Stimulated activated CD8-positive, alpha-beta memory T cell treated with anti-CD3 and anti-CD28 coated beads, Interleukin-15, amount 100 ng/mL, for 48 hours (primary cell): ENCODE data around the gene SYT11.
A peak's percentile ranks its signal among the peaks of the same experiment; 100 is the strongest.
"Not testable (repeated sequence)": the region's sequence is repeated elsewhere in the genome, so short reads cannot be mapped to it uniquely, and the experiment has no call there.

Source experiments
- DNase-seq, 2 donors: peaks; one replicate each; pipeline ENCODE4 v3.0.0-alpha.2; 2020; ENCODE audit warnings: low read depth in 2 of 2

Gene SYT11

DNA sequence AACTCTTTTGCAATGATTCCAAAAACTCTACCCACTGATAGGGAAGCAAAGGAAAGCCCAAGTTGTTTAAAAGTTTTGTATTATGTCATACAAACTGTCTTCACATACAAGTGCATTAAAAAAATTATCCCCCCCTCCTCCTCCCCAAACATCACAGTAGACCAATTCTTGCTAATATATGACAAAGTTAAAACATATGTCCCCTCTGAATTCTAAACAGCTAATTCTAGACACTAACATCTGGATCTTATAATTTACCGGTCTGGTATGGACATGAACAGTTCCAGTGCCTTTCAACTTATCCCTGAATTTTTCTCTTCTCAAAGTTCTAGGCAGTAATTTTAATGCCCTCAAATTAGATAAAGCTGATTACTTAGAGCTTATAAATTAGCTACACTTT, 38.4 kb downstream of the SYT11 start:
- no peak for DNase-seq

DNA sequence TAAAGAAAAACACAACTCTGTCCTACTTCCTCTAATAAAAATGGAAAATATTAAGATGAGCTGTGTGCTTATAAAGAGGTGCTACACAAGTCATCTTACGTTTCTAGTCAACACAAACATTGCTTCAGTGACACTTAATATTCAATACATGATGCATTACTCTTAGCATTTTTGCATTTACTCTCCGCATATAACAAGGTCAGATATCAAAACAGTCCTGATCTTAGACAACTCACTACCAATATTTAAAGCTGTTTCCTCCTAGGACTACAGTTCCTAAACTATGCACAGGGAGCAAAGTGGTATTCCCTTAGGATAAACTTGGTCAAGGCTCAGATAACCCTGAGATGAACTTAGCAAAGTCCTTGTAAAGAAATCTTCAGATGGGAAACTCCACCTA, 39.5 kb downstream of the SYT11 start:
- no peak for DNase-seq

DNA sequence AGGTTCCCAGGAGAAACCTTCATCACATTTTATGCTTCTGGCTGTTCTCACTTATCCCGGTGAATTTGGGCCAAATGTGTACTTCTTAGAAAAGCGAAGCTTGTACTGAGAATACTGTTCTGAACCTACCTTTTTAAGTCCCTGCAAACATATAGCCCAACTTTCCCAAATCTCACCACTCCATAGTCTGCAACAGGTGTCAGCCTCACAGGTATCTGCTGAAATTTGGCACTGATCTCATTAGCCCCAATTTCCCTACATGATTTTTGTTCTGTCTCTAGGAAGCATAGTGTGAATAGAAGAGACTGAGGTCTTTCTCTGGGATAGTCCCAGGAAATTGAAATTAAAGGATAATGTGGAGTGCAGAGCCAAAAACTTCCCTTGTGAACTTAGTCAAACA, 40.3 kb downstream of the SYT11 start:
- DNase-seq, result no peak

DNA sequence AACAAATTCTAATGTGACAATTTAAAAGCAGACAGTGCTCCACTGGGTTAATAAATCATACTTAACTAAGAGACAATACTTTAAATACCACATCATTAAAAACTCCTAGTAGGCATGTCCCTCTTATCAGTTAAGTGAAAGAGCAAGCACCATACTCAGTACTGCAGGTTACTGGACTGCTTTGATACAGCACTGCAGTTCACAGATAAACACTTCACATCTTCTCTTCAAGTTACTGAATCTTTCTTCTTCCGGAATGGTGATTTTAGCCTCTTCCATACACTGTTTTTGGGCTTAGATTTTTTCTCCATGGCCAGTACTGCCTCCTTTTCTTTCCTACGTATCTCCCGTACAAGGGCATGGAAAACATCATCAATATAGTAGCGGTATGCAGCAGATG, 40.8 kb downstream of the SYT11 start:
- DNase-seq, result no peak

DNA sequence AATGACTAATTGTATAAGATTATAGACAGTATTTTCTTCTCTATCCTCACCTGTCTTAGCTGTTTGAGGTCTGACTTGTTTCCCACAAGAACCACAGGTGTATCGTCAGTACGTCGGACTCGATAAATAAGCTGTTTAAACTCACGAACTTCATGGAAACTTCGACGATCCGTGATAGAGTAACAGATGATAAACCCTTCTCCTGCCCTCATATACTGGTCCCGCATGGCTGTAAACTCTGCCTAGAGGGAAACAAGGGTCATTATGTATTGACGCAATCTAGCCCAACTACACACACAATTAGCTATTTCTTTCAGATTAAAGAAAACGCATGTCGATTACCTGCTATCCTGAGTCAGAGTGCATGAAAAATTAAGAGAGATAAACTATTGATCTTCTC, 44.9 kb downstream of the SYT11 start:
- no peak for DNase-seq

DNA sequence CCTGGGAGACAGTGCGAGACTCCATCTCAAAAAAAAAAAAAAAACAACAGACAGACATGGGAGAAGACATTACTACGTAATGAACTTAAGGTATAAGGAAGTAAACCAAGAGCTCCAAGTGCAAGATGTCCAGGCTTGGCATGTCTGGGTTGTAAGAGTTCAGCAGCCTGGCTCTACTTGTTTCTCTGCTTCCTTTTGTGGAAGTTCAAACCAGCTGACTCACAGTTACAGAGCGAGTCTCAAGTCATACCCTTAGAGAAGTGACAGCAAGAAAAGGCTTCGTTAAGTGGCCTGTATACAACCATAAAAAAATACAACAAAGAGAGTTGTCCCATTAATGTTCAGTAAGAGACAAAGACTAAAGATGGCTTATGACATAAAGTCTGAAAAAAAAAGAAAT, 50.5 kb downstream of the SYT11 start:
- DNase-seq, result no peak

DNA sequence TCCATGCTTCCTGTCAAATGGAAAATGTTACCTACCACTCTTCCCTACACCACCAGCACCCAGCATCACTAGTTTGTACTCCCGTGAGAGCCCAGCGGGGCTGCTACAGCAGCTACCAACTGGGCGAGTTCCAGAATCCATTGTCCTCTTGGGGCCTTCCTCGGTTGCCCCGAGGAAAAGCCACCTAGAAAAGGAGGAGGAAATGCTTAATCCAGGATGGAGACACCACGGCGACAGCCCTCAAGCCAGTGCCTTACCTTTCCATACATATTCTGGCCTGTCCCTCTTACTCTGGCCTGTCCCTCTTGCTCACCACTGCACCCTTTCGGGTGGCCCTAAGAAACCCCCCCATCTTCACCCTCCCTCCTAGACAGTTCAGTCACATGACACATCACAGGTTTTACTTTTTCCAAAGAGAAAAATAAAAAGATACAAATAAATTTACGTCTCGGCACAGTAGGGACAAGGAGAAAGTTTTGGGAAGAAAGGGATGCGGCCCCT, 51.3 kb downstream of the SYT11 start:
- no peak for DNase-seq

DNA sequence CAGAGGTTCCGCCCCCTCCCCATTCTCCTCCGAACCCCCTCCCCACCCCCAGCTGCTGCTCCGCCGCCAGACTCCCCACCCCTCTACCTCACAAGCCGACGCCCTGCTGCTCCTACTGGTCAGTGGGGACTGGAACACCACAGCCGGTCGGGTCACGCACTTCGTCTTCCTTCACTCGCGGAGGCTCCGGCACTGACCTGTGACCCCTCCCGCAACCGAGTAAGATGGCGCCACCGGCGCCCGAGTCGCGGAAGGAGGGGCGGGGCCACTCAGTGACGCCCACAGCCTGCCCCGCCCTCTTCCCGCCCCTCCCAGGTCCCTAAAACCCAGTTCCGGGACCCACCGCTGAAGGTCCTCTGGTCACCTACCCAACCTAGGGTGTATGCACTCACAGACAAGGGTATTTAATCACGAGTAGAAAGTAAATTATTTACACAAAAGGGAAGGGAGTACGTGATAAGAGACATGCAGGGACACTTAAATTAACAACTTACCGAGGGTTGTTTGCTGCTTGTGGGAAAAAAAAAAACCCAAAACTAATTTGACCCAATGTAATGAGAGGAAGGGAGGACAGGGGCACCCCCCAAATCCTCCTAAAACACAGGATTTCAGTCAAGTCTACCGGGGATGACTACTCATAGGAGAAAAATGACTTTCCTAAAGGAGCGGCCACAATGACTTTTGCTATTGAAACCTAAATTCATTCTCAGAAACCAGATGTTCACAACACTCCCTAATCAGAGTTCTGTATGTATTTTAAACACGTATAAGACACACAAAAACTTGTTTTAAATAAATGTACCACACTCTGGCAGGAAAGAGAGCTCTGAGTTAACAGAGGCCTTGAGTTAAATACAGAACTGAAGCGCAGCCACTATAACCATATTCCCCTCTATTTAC, 52.0 kb downstream of the SYT11 start, which contains the start of gene RIT1:
Gene RIT1, minus strand, starts transcription at position 194 of the 900 bp plus-strand sequence. CDS start 588 bp downstream, outside the sequence.
- DNase-seq, result peak; percentile 72 to 76

DNA sequence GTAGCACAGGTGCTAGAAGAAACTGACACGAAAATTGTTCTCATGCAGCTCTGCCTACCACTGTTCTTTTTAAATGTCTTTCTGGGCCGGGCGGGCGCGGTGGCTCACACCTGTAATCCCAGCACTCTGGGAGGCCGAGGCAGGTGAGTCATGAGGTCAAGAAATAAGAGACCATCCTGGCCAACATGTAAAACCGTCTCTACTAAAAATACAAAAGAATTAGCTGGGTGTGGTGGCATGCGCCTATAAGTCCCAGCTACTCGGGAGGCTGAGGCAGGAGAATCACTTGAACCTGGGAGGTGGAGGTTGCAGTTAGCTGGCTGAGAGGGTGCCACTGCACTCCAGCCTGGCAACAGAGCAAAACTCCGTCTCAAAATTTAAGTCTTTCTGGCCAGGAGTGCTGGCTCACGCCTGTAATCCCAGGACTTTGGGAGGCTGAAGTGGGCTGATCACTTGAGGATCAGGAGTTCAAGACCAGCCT, 52.7 kb downstream of the SYT11 start:
- DNase-seq, result no peak

DNA sequence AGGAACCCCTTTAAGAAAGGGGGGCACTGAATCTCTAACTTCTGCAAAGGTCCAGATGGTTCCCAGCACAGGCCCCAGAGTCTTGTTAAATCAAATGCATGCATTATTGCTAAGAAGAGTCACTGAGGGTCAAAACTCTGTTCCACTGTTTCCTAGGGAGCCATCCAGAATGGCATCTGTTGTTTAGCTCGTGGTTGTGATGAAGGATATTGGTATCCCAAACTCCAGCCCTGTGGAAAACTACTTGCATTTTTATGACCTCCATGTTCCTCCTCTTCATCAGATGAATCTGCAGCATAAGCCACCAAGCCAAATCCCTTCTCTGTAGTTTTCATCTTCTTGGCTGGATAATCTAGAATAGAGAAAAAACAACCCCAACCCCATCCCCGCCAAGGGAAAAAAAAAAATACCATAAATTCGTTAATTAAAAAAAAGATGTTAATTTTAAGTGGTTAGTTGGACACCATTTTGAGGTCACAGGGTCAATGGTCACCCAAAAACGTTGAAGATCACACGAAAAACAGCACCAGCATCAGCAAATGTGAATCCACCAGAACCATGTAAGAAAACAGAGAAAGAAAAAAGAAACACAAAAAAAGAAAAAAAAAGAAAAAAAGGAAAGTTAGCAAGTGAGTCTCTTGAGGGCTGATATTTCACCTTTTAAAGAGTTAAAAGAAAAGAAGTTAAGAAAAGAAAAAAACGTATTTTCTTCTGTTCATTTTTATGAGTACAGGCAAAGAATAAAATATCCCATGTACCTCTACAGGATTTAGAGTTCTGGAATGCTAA, 54.8 kb downstream of the SYT11 start:
- no peak for DNase-seq

DNA sequence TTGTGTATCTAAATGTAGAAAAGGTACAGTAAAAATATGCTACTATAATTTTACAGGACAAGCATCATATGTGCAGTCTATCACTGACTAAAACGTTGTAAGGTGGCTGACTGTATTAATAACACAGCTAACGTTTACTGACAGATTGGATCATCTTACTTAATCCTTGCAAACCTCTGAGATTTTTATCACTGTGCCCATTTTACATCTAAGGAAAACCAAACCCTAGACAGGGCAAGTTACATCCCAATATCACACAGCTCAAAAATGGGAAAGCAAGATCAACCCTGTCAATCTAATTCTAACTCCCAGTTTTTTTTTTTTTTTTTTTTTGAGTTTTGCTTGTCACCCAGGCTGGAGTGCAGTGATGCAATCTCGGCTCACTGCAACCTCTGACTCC, 59.3 kb downstream of the SYT11 start:
- DNase-seq, result no peak

DNA sequence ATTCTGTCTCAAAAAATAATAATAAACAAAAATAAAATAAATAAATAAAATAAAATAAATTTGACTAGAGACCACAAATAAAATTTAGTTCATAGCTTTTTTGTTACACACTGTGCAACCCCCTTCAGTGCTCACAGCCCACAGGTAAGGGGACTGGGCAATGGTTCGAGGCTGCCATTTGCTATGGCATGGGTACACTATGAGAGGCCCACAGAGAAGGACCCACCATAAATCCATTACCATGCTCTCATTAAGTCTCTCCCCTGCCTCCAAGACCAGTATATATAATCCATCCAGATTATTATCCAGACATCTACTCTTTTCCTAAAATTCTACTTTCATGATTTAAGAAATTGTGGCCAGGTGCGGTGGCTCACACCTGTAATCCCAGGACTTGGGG, 60.4 kb downstream of the SYT11 start:
- DNase-seq, result no peak

DNA sequence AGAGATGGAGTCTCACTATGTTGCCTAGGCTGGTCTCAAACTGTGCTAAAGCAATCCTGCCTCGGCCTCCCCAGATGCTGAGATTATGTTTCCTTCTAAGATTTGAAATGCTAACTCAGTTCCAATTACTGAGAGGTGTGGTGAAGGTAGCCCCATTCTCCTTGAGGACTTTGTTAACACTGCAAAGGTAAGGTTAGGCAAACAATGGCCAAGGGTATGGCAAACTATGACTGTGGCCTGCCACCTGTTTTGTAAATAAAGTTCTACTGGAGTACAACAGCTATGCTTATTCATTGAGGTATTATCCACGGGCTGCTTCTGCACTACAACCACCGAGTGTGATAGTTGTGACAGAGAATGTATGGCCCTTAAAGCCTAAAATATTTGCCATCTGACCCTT, 61.4 kb downstream of the SYT11 start:
- no peak for DNase-seq

DNA sequence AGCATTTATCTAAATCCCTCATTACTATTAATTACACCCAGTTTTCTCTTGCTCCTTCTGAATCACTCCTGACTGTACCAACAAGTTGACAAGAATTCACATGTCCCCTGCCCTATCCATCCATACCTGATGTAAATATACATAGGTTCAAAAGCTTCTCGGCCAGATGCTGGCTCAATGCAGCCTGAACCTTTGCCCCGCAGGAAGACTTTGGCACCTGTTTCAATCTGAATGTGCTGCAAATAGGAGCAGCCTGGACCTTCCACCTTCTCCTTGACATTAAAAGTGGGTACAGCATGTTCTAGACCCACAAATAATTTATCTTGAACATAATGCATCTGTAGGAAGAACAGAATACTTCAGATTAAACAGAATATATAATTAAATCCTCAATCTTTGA, 66.1 kb downstream of the SYT11 start:
- DNase-seq, result no peak

DNA sequence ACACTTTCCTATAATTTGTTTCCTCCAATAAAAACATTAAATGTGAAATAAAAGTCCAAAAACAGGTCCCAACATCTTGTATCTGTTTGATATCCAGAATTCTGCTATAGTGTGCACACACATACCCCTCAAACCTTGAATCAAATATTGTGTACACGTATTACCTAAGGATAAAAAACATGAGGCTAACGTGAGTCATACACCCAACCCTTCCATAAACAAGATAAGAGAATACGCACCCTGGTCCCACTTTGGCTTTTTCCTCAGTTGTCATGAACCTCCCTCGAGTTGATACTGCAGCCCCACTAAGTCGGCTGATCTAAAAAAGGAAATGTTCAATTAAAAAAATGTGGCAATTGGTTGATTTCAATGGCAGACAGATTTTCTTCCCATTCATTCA, 69.7 kb downstream of the SYT11 start:
- DNase-seq, result no peak

DNA sequence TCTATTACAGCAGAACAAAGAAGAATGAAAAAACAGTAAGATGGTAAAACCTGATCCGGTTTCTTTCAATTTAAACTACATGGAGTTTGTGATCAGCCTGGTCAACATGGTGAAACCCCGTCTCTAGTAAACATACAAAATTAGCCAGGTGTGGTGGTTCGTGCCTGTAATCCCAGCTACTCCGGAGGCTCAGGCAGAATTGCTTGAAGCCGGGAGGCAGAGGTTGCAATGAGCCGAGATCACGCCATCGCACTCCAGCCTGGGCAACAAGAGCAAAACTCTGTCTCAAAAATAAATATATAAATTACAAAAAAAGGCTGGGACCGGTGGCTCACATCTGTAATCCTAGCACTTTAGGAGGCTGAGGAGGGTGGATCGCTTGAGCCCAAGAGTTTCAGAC, 71.4 kb downstream of the SYT11 start:
- DNase-seq, result not testable (repeated sequence)

DNA sequence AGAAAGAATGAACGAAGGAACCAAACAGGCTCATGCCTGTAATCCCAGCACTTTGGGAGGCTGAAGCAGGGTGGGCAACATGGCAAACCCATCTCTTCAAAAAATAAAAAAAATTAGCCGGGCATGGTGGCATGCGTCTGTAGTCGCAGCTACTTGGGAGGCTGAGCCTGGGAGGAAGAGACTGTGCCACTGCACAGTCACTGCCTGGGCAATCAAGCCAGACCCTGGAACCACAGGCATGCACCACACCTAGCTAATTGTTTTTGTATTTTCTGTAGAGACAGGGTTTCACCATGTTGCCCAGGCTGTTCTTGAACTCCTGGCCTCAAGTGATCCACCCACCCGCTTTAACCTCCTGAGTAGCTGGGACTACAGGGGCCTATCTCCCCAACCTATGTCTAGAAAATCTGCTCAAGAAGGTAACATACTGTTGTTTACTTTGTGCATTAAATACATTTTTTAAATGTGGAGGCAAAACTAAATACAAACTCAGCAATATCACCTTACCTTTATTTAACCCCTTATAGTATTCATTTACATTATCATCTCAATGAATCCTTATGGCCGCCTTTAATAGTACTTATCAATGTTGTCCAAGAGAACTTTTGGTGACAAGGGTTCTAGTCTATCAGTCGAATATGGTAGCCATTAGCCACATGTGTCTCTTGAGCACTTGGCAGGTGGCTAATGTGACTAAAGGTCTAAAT, 72.1 kb downstream of the SYT11 start:
- DNase-seq, result no peak

DNA sequence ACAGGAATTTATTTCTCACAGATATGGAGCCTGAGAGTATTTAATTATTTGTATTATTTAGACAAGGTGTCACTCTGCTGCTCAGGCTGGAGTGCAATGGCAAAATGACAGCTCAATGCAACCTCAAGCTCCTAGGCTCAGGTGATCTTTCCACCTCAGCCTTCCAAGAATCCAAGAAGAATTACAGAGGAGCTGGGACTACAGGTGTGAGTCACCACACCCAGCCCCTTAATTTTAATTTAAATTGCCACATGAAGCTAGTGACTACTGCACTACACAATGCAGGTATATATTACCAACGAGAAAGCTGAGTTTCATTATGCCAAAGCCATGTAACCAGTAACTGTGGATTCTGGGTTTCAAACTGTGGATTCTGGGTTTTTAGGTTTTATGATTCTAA, 72.7 kb downstream of the SYT11 start:
- no peak for DNase-seq

DNA sequence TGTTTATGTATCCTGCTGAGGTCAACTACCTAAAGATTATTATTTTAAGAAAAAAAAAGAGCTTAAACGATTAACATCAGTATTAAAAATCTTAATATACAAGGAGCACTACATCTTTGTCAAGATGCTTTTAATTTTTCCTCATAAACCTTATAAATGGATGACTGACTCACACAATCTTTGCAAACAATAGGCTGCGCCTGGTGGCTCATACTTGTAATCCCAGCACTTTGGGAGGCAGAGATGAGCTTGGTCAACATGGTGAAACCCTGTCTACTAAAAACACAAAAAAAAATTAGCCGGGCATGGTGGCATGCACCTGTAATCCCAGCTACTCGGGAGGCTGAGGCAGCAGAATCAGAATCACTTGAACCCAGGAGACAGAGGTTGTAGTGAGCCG, 73.1 kb downstream of the SYT11 start:
- no peak for DNase-seq

DNA sequence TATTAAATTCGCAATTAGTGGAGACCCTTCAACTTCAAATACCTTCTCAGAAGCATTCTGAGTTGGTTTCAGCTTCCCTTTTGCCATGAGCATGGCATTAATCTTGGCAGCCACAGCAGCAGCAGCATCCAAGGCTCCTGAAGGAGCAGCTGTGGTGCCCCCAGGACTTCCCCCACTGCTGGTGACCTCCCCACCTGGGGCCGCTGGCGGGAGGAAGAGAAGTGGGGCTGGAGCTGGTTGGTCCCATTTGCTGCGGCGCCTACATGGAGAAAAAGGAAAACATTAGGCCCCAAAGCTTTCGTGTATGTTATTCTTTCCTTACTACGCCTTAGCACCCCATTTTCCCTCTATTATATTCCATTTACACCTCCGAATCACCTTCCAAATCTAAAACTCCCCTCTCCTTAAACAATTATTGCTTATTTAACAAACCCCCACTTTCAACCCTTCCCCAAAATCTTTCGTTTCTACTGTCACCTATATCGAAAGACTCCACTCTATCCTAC, 74.3 kb downstream of the SYT11 start:
- DNase-seq, result no peak

DNA sequence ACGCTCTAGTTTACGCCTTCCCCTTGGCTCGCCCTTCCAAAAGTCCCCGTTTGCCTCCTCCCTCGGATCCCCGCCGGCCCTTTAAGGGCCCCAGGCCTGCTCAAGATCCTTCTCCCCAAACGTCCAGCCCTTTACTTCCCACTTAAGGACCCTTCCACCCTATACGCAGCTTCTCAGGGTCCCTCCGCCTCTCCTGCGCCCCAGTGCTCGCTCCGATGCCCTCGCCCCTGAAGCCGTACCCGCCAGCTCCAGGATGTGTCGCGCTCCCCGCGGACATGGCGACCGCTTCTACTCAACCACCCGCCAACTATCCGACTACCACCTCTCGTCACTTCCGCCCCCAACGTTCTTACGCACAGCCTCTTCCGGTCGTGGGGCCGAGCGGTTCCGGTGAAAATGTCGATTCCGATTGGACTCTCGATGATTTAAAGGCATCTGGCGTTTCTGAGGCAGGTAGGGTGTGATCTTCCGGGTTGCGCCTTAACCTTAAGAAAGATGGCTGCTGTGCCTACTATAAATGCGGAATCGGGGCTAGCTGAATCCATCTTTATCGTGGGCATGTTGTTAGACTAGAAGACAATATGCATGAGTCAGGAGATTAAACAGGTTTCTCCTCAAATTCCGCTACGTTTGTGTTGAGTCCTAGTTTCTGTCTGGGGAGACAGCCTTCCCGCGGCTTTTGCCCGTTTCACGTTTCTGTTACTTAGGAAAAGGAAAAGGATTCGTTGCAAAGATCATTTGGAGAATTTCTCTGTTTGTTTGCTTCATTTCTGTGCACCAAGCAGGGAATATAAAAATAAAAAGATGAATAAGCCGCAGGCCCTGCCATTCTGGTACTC, 74.9 kb downstream of the SYT11 start, which contains the start of gene KHDC4:
Gene KHDC4, minus strand, starts transcription at position 317 of the 839 bp plus-strand sequence. Its CDS starts 40 bp downstream, at position 277.
- peak; percentile 89 to 92 for DNase-seq
